Liver (tissue), 9 donors: ENCODE results near the gene SPON2. TPM values are rescaled to one million over a fixed set of nuclear protein-coding genes. Genes with fewer than 3 reads are reported as not detected.

Experiments used
- DNase-seq: peaks from one replicate; pipeline ENCODE4 v3.0.0-alpha.2; 2017; ENCODE audit warnings: low spot score
- H3K27ac ChIP-seq, 2 donors: one replicate each; pipeline ENCODE4 v1.7.0; 2013; ENCODE audit warnings: inconsistent platforms in 2 of 2, low read length in 2 of 2, control low read depth in 1 of 2, low read depth in 1 of 2, mild to moderate bottlenecking in 1 of 2
- H3K27me3 ChIP-seq, 4 donors: one replicate each; pipeline versions ENCODE4 v1.6.1 to v1.7.0; 2013; ENCODE audit warnings: low read length in 3 of 4, inconsistent platforms in 1 of 4, mild to moderate bottlenecking in 1 of 4, moderate library complexity in 1 of 4; ENCODE audit not compliant: control insufficient read depth in 4 of 4, insufficient read depth in 4 of 4
- H3K36me3 ChIP-seq, 4 donors: one replicate each; pipeline versions ENCODE4 v1.6.1 to v1.7.0; 2013; ENCODE audit warnings: low read length in 3 of 4, mild to moderate bottlenecking in 3 of 4, low read depth in 1 of 4, moderate library complexity in 1 of 4; ENCODE audit not compliant: control insufficient read depth in 4 of 4, insufficient read depth in 3 of 4
- H3K4me1 ChIP-seq, 4 donors: one replicate each; pipeline versions ENCODE4 v1.6.1 to v1.7.0; 2013; ENCODE audit warnings: low read length in 3 of 4, mild to moderate bottlenecking in 3 of 4, moderate library complexity in 1 of 4; ENCODE audit not compliant: control insufficient read depth in 4 of 4, insufficient read depth in 4 of 4
- H3K4me3 ChIP-seq, 3 donors: one replicate each; pipeline versions ENCODE4 v1.6.1 to v1.7.0; 2013; ENCODE audit warnings: low read length in 3 of 3, control low read depth in 1 of 3, low read depth in 1 of 3, mild to moderate bottlenecking in 1 of 3
- H3K9ac ChIP-seq, 2 donors: one replicate each; pipeline ENCODE4 v1.7.0; 2013; ENCODE audit warnings: low read length in 2 of 2, mild to moderate bottlenecking in 2 of 2, moderate library complexity in 2 of 2, control low read depth in 1 of 2, low read depth in 1 of 2
- H3K9me3 ChIP-seq, 4 donors: one replicate each; pipeline versions ENCODE4 v1.6.1 to v1.7.0; 2013; ENCODE audit warnings: low read length in 3 of 4; ENCODE audit not compliant: control insufficient read depth in 4 of 4
- ATF3 ChIP-seq: IDR thresholded peaks from 2 replicates; pipeline ENCODE4 v1.6.1; 2016; ENCODE audit warnings: antibody characterized with exemption
- CTCF ChIP-seq: fragments of 150-350 bp; IDR thresholded peaks from 2 replicates; pipeline ENCODE4 v1.5.1; 2017; ENCODE audit warnings: improper control_type of control experiment, low read depth, low read length; ENCODE audit not compliant: missing input control
- EGR1 ChIP-seq, 2 donors: IDR thresholded peaks; 2 replicates each; pipeline ENCODE4 v1.6.1; 2016 to 2018; ENCODE audit warnings: antibody characterized with exemption in 2 of 2, low read depth in 2 of 2
- FOXA1 ChIP-seq: IDR thresholded peaks from 2 replicates; pipeline ENCODE4 v1.6.1; 2016; ENCODE audit warnings: antibody characterized with exemption
- FOXA2 ChIP-seq: IDR thresholded peaks from 2 replicates; pipeline ENCODE4 v1.6.1; 2016; ENCODE audit warnings: antibody characterized with exemption
- GABPA ChIP-seq, 2 donors: IDR thresholded peaks in 1 of 2; conservative IDR thresholded peaks in 1 of 2; 2 replicates each; pipeline ENCODE4 v1.6.1; 2016; ENCODE audit warnings: antibody characterized with exemption in 2 of 2, mild to moderate bottlenecking in 1 of 2, moderate library complexity in 1 of 2
- HNF4G ChIP-seq: IDR thresholded peaks from 2 replicates; pipeline ENCODE4 v1.6.1; 2016; ENCODE audit warnings: antibody characterized with exemption
- JUND ChIP-seq, 2 donors: IDR thresholded peaks; 2 replicates each; pipeline ENCODE4 v1.6.1; 2016; ENCODE audit warnings: antibody characterized with exemption in 2 of 2
- MAX ChIP-seq: IDR thresholded peaks from 2 replicates; pipeline ENCODE4 v1.6.1; 2016; ENCODE audit warnings: antibody characterized with exemption
- NR2F2 ChIP-seq: IDR thresholded peaks from 2 replicates; pipeline ENCODE4 v1.6.1; 2016; ENCODE audit warnings: antibody characterized with exemption
- RAD21 ChIP-seq, 2 donors: IDR thresholded peaks; 2 replicates each; pipeline ENCODE4 v1.6.1; 2016; ENCODE audit warnings: antibody characterized with exemption in 2 of 2, mild to moderate bottlenecking in 2 of 2
- REST ChIP-seq: IDR thresholded peaks from 2 replicates; pipeline ENCODE4 v1.6.1; 2016; ENCODE audit warnings: antibody characterized with exemption, mild to moderate bottlenecking
- RXRA ChIP-seq, 2 donors: IDR thresholded peaks; 2 replicates each; pipeline ENCODE4 v1.6.1; 2017 to 2018; ENCODE audit warnings: antibody characterized with exemption in 2 of 2, mild to moderate bottlenecking in 1 of 2
- SP1 ChIP-seq: IDR thresholded peaks from 2 replicates; pipeline ENCODE4 v1.6.1; 2018; ENCODE audit warnings: antibody characterized with exemption, mild to moderate bottlenecking
- TAF1 ChIP-seq: conservative IDR thresholded peaks from 2 replicates; pipeline ENCODE4 v1.6.1; 2016; ENCODE audit warnings: antibody characterized with exemption, mild to moderate bottlenecking
- YY1 ChIP-seq: IDR thresholded peaks from 2 replicates; pipeline ENCODE4 v1.6.1; 2016; ENCODE audit warnings: antibody characterized with exemption, mild to moderate bottlenecking
- ZBTB33 ChIP-seq: IDR thresholded peaks from 2 replicates; pipeline ENCODE4 v1.6.1; 2016; ENCODE audit warnings: antibody characterized with exemption
- WGBS: extraction: QIAGEN DNeasy Blood & Tissue Kit; methylation state at CpG from one replicate; pipeline ENCODE4 v1.1.7; 2013; 5-methylcytosine and 5-hydroxymethylcytosine counted together
- polyA plus RNA-seq, 2 donors: library from polyadenylated mRNA; stranded (reverse) in 1 of 2; unstranded in 1 of 2; fragments of 200-250 nt in 1 of 2; fragments of >200 nt in 1 of 2; fragmentation: Nextera tagmentation in 1 of 2; extraction: Ambion mirVana in 1 of 2; gene quantifications; one replicate each; pipeline versions ENCODE4 v1.2.1 to v1.2.3, GENCODE V29; 2013 to 2015
- total RNA-seq, 2 donors: library from RNA; depleted of rRNA; stranded (reverse); fragments of >200 nt; gene quantifications; one replicate each; pipeline ENCODE4 v1.2.3, GENCODE V29; 2014
- donor health status: healthy.
- donor health status: healthy.
- donor health status: healthy.
- donor health status: healthy.
- donor health status: healthy.

Gene SPON2
- total and polyA plus RNA-seq, 4 donors = 35.7 to 80.3 (median 72.3) TPM

GRCh38 chr4:1171311-1172227 is 814 bp downstream of the SPON2 start:
- peaks cover 14 to 67% (median 27%) of the 10 kb centered on the region in 4 donors for H3K4me1 ChIP-seq
- 24% methylated on average over 88 of the region's 88 CpGs for WGBS

More at GRCh38 chr4:1171311-1172227, 814 bp downstream of the SPON2 start:
- H3K9ac ChIP-seq = peak overlapping the region; percentile 17 to 47
- peaks cover 1 to 6% (median 6%) of the 10 kb centered on the region in 4 donors for H3K36me3 ChIP-seq
- TF ChIP-seq FOXA2 (no peak), TAF1 (no peak), CTCF (no peak), JUND (IDR thresholded peaks at IDR 0.05) (no peak), FOXA1 (no peak), ATF3 (no peak), RXRA (IDR thresholded peaks at IDR 0.05) (no peak), ZBTB33 (no peak), REST (no peak), HNF4G (no peak), YY1 (no peak), GABPA (IDR thresholded peaks at IDR 0.05 in 1 of 2, conservative IDR thresholded peaks at IDR 0.05 in 1 of 2) (no peak), SP1 (no peak), NR2F2 (no peak), MAX (no peak), EGR1 (IDR thresholded peaks at IDR 0.05; ENCODE audit: low read depth in 2 of 2) (no peak), RAD21 (IDR thresholded peaks at IDR 0.05) (no peak)
- peak overlapping the region; percentile 82 to 98 for H3K27ac ChIP-seq
- H3K27me3 ChIP-seq = no peaks in the 10 kb centered on the region
- H3K9me3 ChIP-seq = no peaks in the 10 kb centered on the region
- DNase-seq = no peak
- peak overlapping the region; percentile 68 to 76 (median 75) for H3K4me3 ChIP-seq
